Neural cell (in vitro differentiated cells): ENCODE data around the gene LGALS3BP. TPM values are rescaled to one million over a fixed set of nuclear protein-coding genes. Genes with fewer than 3 reads are reported as not detected.

Source experiments
- H2AFZ ChIP-seq: fragments of 200-600, 300-800 bp; sonication (generic), shearing (Covaris generic); 2 replicates; pipeline ENCODE4 v1.6.0; 2014; ENCODE audit warnings: low read depth, mild to moderate bottlenecking, antibody characterized with exemption, low read length, moderate library complexity
- H3F3A ChIP-seq: fragments of 200-600 bp; shearing (Covaris generic); 2 replicates; pipeline ENCODE4 v1.6.1; 2016; ENCODE audit warnings: mild to moderate bottlenecking, moderate library complexity, mixed read lengths, antibody characterized with exemption, low read length; ENCODE audit not compliant: insufficient read depth, poor library complexity, severe bottlenecking
- H3K27ac ChIP-seq: fragments of 200-600, 300-800 bp; sonication (generic), shearing (Covaris generic); 2 replicates; pipeline ENCODE4 v1.5.1; 2014; ENCODE audit warnings: mild to moderate bottlenecking, low read length, moderate library complexity
- H3K27me3 ChIP-seq: fragments of 300-800, 200-600 bp; sonication (generic), shearing (Covaris generic); 2 replicates; pipeline ENCODE4 v1.6.0; 2014; ENCODE audit warnings: mild to moderate bottlenecking, low read depth, low read length, moderate library complexity; ENCODE audit not compliant: insufficient read depth
- H3K36me3 ChIP-seq: fragments of 300-800, 200-600 bp; sonication (generic), shearing (Covaris generic); 2 replicates; pipeline ENCODE4 v1.5.1; 2014; ENCODE audit warnings: mild to moderate bottlenecking, antibody characterized with exemption, low read length, moderate library complexity; ENCODE audit not compliant: insufficient read depth
- H3K4me2 ChIP-seq: fragments of 300-800, 200-600 bp; sonication (generic), shearing (Covaris generic); 2 replicates; pipeline ENCODE4 v1.6.0; 2014; ENCODE audit warnings: mild to moderate bottlenecking, low read length
- H3K4me3 ChIP-seq: fragments of 300-800, 200-600 bp; sonication (generic), shearing (Covaris generic); 2 replicates; pipeline ENCODE4 v1.5.1; 2014; ENCODE audit warnings: mild to moderate bottlenecking, low read length, moderate library complexity
- H3K79me2 ChIP-seq: fragments of 200-600 bp; shearing (Covaris generic); replicated peaks from 2 replicates; pipeline ENCODE4 v1.6.0; 2014; ENCODE audit warnings: mild to moderate bottlenecking, low read length, moderate library complexity; ENCODE audit not compliant: insufficient read depth
- H3K9ac ChIP-seq: fragments of 300-800, 200-600 bp; sonication (generic), shearing (Covaris generic); 2 replicates; pipeline ENCODE4 v1.6.1; 2016; ENCODE audit warnings: mild to moderate bottlenecking, low read length, mixed read lengths
- H3K9me2 ChIP-seq: fragments of 200-600 bp; shearing (Covaris generic); 2 replicates; pipeline ENCODE4 v1.6.1; 2016; ENCODE audit warnings: mild to moderate bottlenecking, low read length, mixed read lengths; ENCODE audit not compliant: insufficient read depth
- H3K9me3 ChIP-seq: fragments of 200-600, 300-800 bp; sonication (generic), shearing (Covaris generic); 2 replicates; pipeline ENCODE4 v1.6.1; 2016; ENCODE audit warnings: mild to moderate bottlenecking, mixed run types, low read length, moderate library complexity, mixed read lengths
- H4K20me1 ChIP-seq: fragments of 200-600 bp; shearing (Covaris generic); 2 replicates; pipeline ENCODE4 v1.6.1; 2016; ENCODE audit warnings: mild to moderate bottlenecking, mixed run types; ENCODE audit not compliant: insufficient read depth
- CTCF ChIP-seq: fragments of 450-650 bp; IDR thresholded peaks from 2 replicates; pipeline ENCODE4 v1.5.1; 2014; ENCODE audit warnings: antibody characterized with exemption, mild to moderate bottlenecking, moderate library complexity; ENCODE audit not compliant: poor library complexity, severe bottlenecking
- EP300 ChIP-seq: fragments of 450-650 bp; conservative IDR thresholded peaks from 2 replicates; pipeline ENCODE4 v1.6.1; 2014; ENCODE audit warnings: antibody characterized with exemption, mild to moderate bottlenecking, moderate library complexity; ENCODE audit not compliant: poor library complexity, severe bottlenecking
- EZH2 ChIP-seq: fragments of 200-600, 300-800 bp; shearing (Covaris generic), sonication (generic); IDR thresholded peaks from 2 replicates; pipeline ENCODE4 v1.6.1; 2014; ENCODE audit warnings: antibody characterized with exemption, low read length, borderline replicate concordance, mild to moderate bottlenecking; ENCODE audit not compliant: insufficient read depth, poor library complexity, severe bottlenecking
- MXI1 ChIP-seq: fragments of 450-650 bp; conservative IDR thresholded peaks from 2 replicates; pipeline ENCODE4 v1.6.1; 2014; ENCODE audit warnings: antibody characterized with exemption, mild to moderate bottlenecking; ENCODE audit not compliant: poor library complexity, severe bottlenecking
- POLR2AphosphoS5 ChIP-seq: IDR thresholded peaks from 2 replicates; pipeline ENCODE4 v1.6.1; 2012
- RAD21 ChIP-seq: fragments of 450-650 bp; conservative IDR thresholded peaks from 2 replicates; pipeline ENCODE4 v1.6.1; 2014; ENCODE audit warnings: antibody characterized with exemption, mild to moderate bottlenecking, moderate library complexity
- REST ChIP-seq: IDR thresholded peaks from 2 replicates; pipeline ENCODE4 v1.6.1; 2012; ENCODE audit warnings: borderline replicate concordance
- SMC3 ChIP-seq: fragments of 450-650 bp; conservative IDR thresholded peaks from 2 replicates; pipeline ENCODE4 v1.6.1; 2014; ENCODE audit warnings: antibody characterized with exemption, mild to moderate bottlenecking, moderate library complexity; ENCODE audit not compliant: poor library complexity
- TAF1 ChIP-seq: IDR thresholded peaks from 2 replicates; pipeline ENCODE4 v1.6.1; 2012; ENCODE audit warnings: low read depth
- polyA plus RNA-seq: library from polyadenylated mRNA; depleted of rRNA; stranded (reverse); fragments of >200 nt; gene quantifications from 2 replicates; pipeline ENCODE4 v1.2.3, GENCODE V29; 2014

The LGALS3BP gene
- polyA plus RNA-seq, 1 donor from 2014 or later, result 5.4 TPM

GRCh38 chr17:79017546-79018369, 38.0 kb upstream of the LGALS3BP start:
- TF ChIP-seq SMC3, result no peak
- TF ChIP-seq RAD21, result no peak
- no peak for TF ChIP-seq EZH2
- TF ChIP-seq REST, result no peak
- TF ChIP-seq POLR2AphosphoS5, result no peak
- no peak for TF ChIP-seq CTCF
- TF ChIP-seq EP300, result no peak
- TF ChIP-seq TAF1, result no peak
- no peak for TF ChIP-seq MXI1
- no peaks in the 10 kb centered on the region for H4K20me1 ChIP-seq

GRCh38 chr17:79014158-79014758, 34.5 kb upstream of the LGALS3BP start:
- no peak overlapping the region for H3K4me2 ChIP-seq
- H3K36me3 ChIP-seq, result no peaks in the 10 kb centered on the region
- no peak overlapping the region for H3K4me3 ChIP-seq
- H3F3A ChIP-seq, result no peaks in the 10 kb centered on the region
- H3K79me2 ChIP-seq, result peaks cover 3% of the 10 kb centered on the region
- no peak overlapping the region for H2AFZ ChIP-seq
- no peaks in the 10 kb centered on the region for H3K9me3 ChIP-seq
- TF ChIP-seq EP300 (no peak), REST (no peak), POLR2AphosphoS5 (no peak), TAF1 (no peak), SMC3 (no peak), MXI1 (no peak), EZH2 (no peak), CTCF (no peak), RAD21 (no peak)
- H3K9ac ChIP-seq, result no peak overlapping the region
- no peaks in the 10 kb centered on the region for H3K9me2 ChIP-seq
- no peak overlapping the region for H3K27ac ChIP-seq
- no peaks in the 10 kb centered on the region for H3K27me3 ChIP-seq
- no peaks in the 10 kb centered on the region for H4K20me1 ChIP-seq

More at GRCh38 chr17:79017546-79018369, 38.0 kb upstream of the LGALS3BP start:
- no peak overlapping the region for H3K4me2 ChIP-seq
- no peaks in the 10 kb centered on the region for H3K9me2 ChIP-seq
- H3K4me3 ChIP-seq, result no peak overlapping the region
- H3K27me3 ChIP-seq, result no peaks in the 10 kb centered on the region
- no peaks in the 10 kb centered on the region for H3K9me3 ChIP-seq
- H3K36me3 ChIP-seq, result no peaks in the 10 kb centered on the region
- no peak overlapping the region for H3K27ac ChIP-seq
- no peaks in the 10 kb centered on the region for H3F3A ChIP-seq
- no peaks in the 10 kb centered on the region for H3K79me2 ChIP-seq
- no peak overlapping the region for H2AFZ ChIP-seq
- no peak overlapping the region for H3K9ac ChIP-seq
